Esophagus muscularis mucosa (tissue), 4 donors: ENCODE measurements around the gene PROP1. TPM values are rescaled to one million over a fixed set of nuclear protein-coding genes. Genes with fewer than 3 reads are reported as not detected.
"Not testable (repeated sequence)": the region's sequence is repeated elsewhere in the genome, so short reads cannot be mapped to it uniquely, and the experiment has no call there.

Experiments used
- DNase-seq: peaks from one replicate; pipeline ENCODE4 v3.0.0-alpha.2; 2017; ENCODE audit errors: extremely low spot score
- H3K27ac ChIP-seq, 4 donors: fragments of 200-600 bp; sonication (generic); replicated peaks in 1 of 4; 1 replicate in 3 of 4; 2 replicates in 1 of 4; pipeline ENCODE4 v1.5.1; 2016 to 2019; ENCODE audit warnings: mild to moderate bottlenecking in 1 of 4
- H3K27me3 ChIP-seq, 4 donors: fragments of 200-600 bp; sonication (generic); one replicate each; pipeline versions ENCODE4 v1.5.1 to v1.6.0; 2016 to 2019
- H3K36me3 ChIP-seq, 4 donors: fragments of 200-600 bp; sonication (generic); one replicate each; pipeline ENCODE4 v1.5.1; 2016 to 2019
- H3K4me1 ChIP-seq, 4 donors: fragments of 200-600 bp; sonication (generic); one replicate each; pipeline ENCODE4 v1.5.1; 2016 to 2019
- H3K4me3 ChIP-seq, 4 donors: fragments of 200-600 bp; sonication (generic); 1 replicate in 2 of 4; 2 replicates in 2 of 4; pipeline ENCODE4 v1.5.1; 2016 to 2019; ENCODE audit warnings: mild to moderate bottlenecking in 4 of 4, moderate library complexity in 1 of 4
- H3K9me3 ChIP-seq, 4 donors: fragments of 200-600 bp; sonication (generic); 1 replicate in 3 of 4; 2 replicates in 1 of 4; pipeline ENCODE4 v1.5.1; 2016 to 2019
- EP300 ChIP-seq: sonication (generic); formaldehyde crosslinking; IDR thresholded peaks from one replicate; pipeline ENCODE4 v1.6.1; 2017; ENCODE audit warnings: antibody characterized with exemption
- POLR2A ChIP-seq: fragments of 450-650 bp; IDR thresholded peaks from one replicate; pipeline ENCODE4 v1.6.1; 2017; ENCODE audit warnings: antibody characterized with exemption, moderate library complexity, mild to moderate bottlenecking, low read depth
- POLR2AphosphoS5 ChIP-seq, 2 donors: sonication (generic); formaldehyde crosslinking; IDR thresholded peaks; one replicate each; pipeline ENCODE4 v1.6.1; 2017; ENCODE audit warnings: antibody characterized with exemption in 2 of 2
- WGBS: methylation state at CpG from one replicate; pipeline ENCODE4 v1.1.5; 2018; 5-methylcytosine and 5-hydroxymethylcytosine counted together
- intact Hi-C: fragments of 100-400 bp; cut with DNase I; formaldehyde crosslinking; loops from one replicate; pipeline ENCODE4 v1.15.1; 2023
- total RNA-seq, 4 donors: library from RNA; depleted of rRNA; stranded (reverse); fragments of >200 nt; gene quantifications; one replicate each; pipeline versions ENCODE4 v1.1.0 to v1.2.1, GENCODE V29; 2016
- TF ChIP-seq, protein P1 (sequence below), 3 experiments: fragments of 200-600 bp in 2 of 3; fragments of 450-650 bp in 1 of 3; sonication (generic) in 2 of 3; IDR thresholded peaks; one replicate each; pipeline ENCODE4 v1.5.1; 2017 to 2019; ENCODE audit warnings: antibody characterized with exemption in 3 of 3, mild to moderate bottlenecking in 2 of 3, moderate library complexity in 1 of 3

Gene PROP1
- not detected for total RNA-seq

- Histone ChIP-seq H3K27ac (no peak within 1 kb of the TSS), H3K27me3 (peaks cover 0 to 70% (median 3%) of the 10 kb centered on the region in 4 donors), H3K4me1 (no peaks in the 10 kb centered on the region), H3K9me3 (no peaks in the 10 kb centered on the region), H3K36me3 (no peaks in the 10 kb centered on the region), H3K4me3 (no peak within 1 kb of the TSS)
- TF ChIP-seq EP300 (no peak), POLR2AphosphoS5 (IDR thresholded peaks at IDR 0.05) (no peak), POLR2A (no peak)
- TF ChIP-seq, protein P1, sequence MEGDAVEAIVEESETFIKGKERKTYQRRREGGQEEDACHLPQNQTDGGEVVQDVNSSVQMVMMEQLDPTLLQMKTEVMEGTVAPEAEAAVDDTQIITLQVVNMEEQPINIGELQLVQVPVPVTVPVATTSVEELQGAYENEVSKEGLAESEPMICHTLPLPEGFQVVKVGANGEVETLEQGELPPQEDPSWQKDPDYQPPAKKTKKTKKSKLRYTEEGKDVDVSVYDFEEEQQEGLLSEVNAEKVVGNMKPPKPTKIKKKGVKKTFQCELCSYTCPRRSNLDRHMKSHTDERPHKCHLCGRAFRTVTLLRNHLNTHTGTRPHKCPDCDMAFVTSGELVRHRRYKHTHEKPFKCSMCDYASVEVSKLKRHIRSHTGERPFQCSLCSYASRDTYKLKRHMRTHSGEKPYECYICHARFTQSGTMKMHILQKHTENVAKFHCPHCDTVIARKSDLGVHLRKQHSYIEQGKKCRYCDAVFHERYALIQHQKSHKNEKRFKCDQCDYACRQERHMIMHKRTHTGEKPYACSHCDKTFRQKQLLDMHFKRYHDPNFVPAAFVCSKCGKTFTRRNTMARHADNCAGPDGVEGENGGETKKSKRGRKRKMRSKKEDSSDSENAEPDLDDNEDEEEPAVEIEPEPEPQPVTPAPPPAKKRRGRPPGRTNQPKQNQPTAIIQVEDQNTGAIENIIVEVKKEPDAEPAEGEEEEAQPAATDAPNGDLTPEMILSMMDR (IDR thresholded peaks at IDR 0.05), result no peak
- peak; percentile 90 for DNase-seq
- intact Hi-C loops, result no loop called here
- WGBS, result 44% methylated on average over 21 of the region's 23 CpGs
Measured at GRCh38 chr5:177995691-177996595, at the start of gene PROP1. PROP1 (minus strand) TSS chr5:177996242; CDS start chr5:177995933, 309 bp downstream.

- H3K9me3 ChIP-seq, H3K36me3 ChIP-seq, DNase-seq, H3K4me3 ChIP-seq, H3K4me1 ChIP-seq, intact Hi-C loops, H3K27me3 ChIP-seq, H3K27ac ChIP-seq: not testable (repeated sequence)
- WGBS, result no CpG with 5 or more reads among the region's 11 CpGs
Measured at GRCh38 chr5:178019379-178020030, 23.5 kb upstream of the PROP1 start.

- H3K4me3 ChIP-seq, H3K36me3 ChIP-seq, H3K27ac ChIP-seq, H3K27me3 ChIP-seq, intact Hi-C loops, H3K4me1 ChIP-seq, DNase-seq, H3K9me3 ChIP-seq: not testable (repeated sequence)
- 78% methylated on average over 2 of the region's 2 CpGs for WGBS
Measured at GRCh38 chr5:178012758-178013157, 16.7 kb upstream of the PROP1 start.

GRCh38 chr5:178011816-178012554, 15.9 kb upstream of the PROP1 start:
- H3K36me3 ChIP-seq, DNase-seq, H3K27me3 ChIP-seq, H3K4me1 ChIP-seq, H3K4me3 ChIP-seq, intact Hi-C loops, H3K9me3 ChIP-seq, H3K27ac ChIP-seq: not testable (repeated sequence)
- WGBS, result 59% methylated on average over 4 of the region's 4 CpGs

DNA sequence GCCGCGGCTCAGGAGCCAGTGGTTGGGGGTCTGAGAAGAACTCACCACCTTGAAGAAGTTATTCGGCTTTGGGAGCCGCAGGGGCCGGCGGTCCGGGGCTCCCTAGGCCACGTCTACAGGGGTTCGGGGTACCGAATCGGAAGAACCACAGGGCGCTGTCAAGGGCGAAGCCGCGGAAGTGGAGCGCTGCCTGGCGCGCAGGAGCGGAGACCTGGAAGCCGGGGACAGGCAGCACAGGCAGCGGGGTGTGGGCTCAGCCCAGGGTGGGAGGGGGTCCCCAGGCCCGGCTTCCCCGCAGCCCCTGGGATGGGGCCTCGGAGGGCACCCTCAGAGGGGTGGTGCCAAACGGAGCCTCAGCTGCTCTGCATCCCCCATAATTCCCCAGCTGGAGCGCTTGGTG, 11.2 kb upstream of the PROP1 start:
- peak overlapping the region in 2 of 4 donors; percentile 27 to 50 for H3K4me3 ChIP-seq
- not testable (repeated sequence) for H3K36me3 ChIP-seq

GRCh38 chr5:178006536-178007231, 10.6 kb upstream of the PROP1 start:
- WGBS, result 25% methylated on average over 6 of the region's 59 CpGs
- H3K36me3 ChIP-seq, intact Hi-C loops, DNase-seq, H3K4me1 ChIP-seq, H3K9me3 ChIP-seq: not testable (repeated sequence)
- Histone ChIP-seq H3K4me3 (peak overlapping the region; percentile 27 to 50 (median 45)), H3K27ac (peak overlapping the region in 1 of 4 donors; percentile 35), H3K27me3 (peaks cover 0 to 39% (median 6%) of the 10 kb centered on the region in 4 donors)

More for the DNA sequence above, 11.2 kb upstream of the PROP1 start:
- peaks cover 0 to 35% (median 6%) of the 10 kb centered on the region in 4 donors for H3K27me3 ChIP-seq
- H3K9me3 ChIP-seq, H3K4me1 ChIP-seq, H3K27ac ChIP-seq, intact Hi-C loops, DNase-seq: not testable (repeated sequence)
- WGBS, result 17% methylated on average over 7 of the region's 26 CpGs

GRCh38 chr5:178006181-178006535, 10.1 kb upstream of the PROP1 start:
- H3K9me3 ChIP-seq, H3K4me1 ChIP-seq, H3K27ac ChIP-seq, DNase-seq, intact Hi-C loops, H3K36me3 ChIP-seq, H3K4me3 ChIP-seq: not testable (repeated sequence)
- peaks cover 0 to 44% (median 6%) of the 10 kb centered on the region in 4 donors for H3K27me3 ChIP-seq
- no CpG with 5 or more reads among the region's 24 CpGs for WGBS
